ENCODE results near the gene SAFB.

DNA sequence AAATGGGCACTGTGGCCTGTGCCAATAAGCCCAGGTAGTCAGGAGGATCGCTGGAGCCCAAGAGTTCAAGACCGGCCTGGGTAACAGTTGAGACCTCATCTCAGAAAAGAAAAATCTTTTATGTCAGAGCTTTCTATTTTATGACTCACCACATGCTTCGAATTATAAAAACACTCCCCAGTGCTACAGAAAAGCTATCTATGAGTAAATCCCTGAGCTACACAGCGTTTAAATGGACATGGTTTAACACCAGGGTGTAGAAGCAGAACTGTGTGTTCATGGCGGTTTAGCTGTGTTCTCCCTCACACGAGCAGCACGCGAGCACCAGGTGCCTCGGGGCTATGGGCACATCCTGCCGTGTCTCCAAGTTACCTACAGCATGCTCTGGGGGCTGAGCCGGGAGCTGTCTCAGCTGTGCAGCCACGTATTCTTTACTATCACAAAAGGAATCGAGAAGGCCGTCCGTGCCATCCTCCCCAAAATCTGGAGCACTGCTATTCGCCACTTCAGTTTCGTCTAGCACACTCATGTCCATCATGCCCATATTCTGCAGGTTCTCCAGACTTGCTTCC is 7.0 kb upstream of the SAFB start:
- TF ChIP-seq POLR2AphosphoS5 (IDR thresholded peaks at IDR 0.05; ENCODE audit: borderline replicate concordance, low read depth, low read length) (no peak), EZH2 (IDR thresholded peaks at IDR 0.05) (no peak)
